ENCODE measurements around the gene ARHGEF2. TPM values are rescaled to one million over a fixed set of nuclear protein-coding genes. Genes with fewer than 3 reads are reported as not detected.

The ARHGEF2 gene
- total and polyA plus RNA-seq, 9 of the 15 experiments (the other 6 are each of a cell fraction or from before 2014, with no cell fraction given): 7.1 to 162 (median 62.2) TPM

DNA sequence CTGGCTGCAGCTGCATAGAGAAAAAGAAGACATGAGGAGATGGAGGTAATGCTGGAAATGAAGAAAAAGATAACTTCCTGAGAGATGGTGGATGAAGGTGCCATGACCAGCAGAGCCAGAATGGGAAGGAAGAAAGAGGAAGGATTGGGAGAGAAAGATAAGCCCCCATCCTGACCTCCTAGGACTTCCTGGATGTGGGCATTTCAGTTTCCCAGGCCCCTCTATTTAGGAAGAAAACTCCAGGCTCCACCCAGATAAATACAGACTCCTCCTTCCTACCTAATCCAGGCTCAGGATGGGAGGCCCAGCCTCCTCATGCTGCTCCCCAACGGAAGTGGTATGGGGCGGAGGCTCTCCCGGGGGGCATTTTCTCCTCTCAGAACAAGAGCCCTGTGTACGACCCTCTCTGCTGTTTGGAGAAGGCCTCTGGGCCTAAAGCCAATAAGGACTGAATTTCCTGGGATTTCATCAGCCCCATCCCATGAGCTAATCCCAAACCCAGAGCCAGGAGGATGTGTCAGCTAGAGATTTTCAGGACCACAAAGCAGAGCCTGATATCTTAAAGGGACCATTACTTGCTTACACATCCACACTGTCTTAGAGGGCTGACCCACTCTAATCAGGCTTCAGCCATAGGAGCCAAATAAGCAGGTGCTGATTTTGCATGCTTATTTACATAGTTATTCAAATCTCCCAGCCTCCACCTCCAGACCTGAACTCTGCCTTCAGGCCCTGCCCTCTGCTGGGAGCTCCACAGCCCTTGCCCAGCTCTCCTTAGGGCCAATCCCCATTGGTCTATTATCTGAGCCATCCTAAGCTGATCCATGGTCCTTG is 5.1 kb upstream of the ARHGEF2 start (continued):
- no peak for TF ChIP-seq KAT2B (IDR thresholded peaks at IDR 0.05; ENCODE audit: low read depth, low read length)
- TF ChIP-seq CHD4 (IDR thresholded peaks at IDR 0.05; ENCODE audit: insufficient read depth, insufficient replicate concordance, low read depth, low read length, poor library complexity, severe bottlenecking): no peak
- no peak for TF ChIP-seq MCM5 (IDR thresholded peaks at IDR 0.05; ENCODE audit: low read depth)
- no peak for TF ChIP-seq SLC30A9 (CRISPR knock-in tag; IDR thresholded peaks at IDR 0.05)
- no peak for TF ChIP-seq TEAD1 (CRISPR knock-in tag; IDR thresholded peaks at IDR 0.05)
- no peak for TF ChIP-seq SMARCA5 (IDR thresholded peaks at IDR 0.05)
- TF ChIP-seq, protein P1, sequence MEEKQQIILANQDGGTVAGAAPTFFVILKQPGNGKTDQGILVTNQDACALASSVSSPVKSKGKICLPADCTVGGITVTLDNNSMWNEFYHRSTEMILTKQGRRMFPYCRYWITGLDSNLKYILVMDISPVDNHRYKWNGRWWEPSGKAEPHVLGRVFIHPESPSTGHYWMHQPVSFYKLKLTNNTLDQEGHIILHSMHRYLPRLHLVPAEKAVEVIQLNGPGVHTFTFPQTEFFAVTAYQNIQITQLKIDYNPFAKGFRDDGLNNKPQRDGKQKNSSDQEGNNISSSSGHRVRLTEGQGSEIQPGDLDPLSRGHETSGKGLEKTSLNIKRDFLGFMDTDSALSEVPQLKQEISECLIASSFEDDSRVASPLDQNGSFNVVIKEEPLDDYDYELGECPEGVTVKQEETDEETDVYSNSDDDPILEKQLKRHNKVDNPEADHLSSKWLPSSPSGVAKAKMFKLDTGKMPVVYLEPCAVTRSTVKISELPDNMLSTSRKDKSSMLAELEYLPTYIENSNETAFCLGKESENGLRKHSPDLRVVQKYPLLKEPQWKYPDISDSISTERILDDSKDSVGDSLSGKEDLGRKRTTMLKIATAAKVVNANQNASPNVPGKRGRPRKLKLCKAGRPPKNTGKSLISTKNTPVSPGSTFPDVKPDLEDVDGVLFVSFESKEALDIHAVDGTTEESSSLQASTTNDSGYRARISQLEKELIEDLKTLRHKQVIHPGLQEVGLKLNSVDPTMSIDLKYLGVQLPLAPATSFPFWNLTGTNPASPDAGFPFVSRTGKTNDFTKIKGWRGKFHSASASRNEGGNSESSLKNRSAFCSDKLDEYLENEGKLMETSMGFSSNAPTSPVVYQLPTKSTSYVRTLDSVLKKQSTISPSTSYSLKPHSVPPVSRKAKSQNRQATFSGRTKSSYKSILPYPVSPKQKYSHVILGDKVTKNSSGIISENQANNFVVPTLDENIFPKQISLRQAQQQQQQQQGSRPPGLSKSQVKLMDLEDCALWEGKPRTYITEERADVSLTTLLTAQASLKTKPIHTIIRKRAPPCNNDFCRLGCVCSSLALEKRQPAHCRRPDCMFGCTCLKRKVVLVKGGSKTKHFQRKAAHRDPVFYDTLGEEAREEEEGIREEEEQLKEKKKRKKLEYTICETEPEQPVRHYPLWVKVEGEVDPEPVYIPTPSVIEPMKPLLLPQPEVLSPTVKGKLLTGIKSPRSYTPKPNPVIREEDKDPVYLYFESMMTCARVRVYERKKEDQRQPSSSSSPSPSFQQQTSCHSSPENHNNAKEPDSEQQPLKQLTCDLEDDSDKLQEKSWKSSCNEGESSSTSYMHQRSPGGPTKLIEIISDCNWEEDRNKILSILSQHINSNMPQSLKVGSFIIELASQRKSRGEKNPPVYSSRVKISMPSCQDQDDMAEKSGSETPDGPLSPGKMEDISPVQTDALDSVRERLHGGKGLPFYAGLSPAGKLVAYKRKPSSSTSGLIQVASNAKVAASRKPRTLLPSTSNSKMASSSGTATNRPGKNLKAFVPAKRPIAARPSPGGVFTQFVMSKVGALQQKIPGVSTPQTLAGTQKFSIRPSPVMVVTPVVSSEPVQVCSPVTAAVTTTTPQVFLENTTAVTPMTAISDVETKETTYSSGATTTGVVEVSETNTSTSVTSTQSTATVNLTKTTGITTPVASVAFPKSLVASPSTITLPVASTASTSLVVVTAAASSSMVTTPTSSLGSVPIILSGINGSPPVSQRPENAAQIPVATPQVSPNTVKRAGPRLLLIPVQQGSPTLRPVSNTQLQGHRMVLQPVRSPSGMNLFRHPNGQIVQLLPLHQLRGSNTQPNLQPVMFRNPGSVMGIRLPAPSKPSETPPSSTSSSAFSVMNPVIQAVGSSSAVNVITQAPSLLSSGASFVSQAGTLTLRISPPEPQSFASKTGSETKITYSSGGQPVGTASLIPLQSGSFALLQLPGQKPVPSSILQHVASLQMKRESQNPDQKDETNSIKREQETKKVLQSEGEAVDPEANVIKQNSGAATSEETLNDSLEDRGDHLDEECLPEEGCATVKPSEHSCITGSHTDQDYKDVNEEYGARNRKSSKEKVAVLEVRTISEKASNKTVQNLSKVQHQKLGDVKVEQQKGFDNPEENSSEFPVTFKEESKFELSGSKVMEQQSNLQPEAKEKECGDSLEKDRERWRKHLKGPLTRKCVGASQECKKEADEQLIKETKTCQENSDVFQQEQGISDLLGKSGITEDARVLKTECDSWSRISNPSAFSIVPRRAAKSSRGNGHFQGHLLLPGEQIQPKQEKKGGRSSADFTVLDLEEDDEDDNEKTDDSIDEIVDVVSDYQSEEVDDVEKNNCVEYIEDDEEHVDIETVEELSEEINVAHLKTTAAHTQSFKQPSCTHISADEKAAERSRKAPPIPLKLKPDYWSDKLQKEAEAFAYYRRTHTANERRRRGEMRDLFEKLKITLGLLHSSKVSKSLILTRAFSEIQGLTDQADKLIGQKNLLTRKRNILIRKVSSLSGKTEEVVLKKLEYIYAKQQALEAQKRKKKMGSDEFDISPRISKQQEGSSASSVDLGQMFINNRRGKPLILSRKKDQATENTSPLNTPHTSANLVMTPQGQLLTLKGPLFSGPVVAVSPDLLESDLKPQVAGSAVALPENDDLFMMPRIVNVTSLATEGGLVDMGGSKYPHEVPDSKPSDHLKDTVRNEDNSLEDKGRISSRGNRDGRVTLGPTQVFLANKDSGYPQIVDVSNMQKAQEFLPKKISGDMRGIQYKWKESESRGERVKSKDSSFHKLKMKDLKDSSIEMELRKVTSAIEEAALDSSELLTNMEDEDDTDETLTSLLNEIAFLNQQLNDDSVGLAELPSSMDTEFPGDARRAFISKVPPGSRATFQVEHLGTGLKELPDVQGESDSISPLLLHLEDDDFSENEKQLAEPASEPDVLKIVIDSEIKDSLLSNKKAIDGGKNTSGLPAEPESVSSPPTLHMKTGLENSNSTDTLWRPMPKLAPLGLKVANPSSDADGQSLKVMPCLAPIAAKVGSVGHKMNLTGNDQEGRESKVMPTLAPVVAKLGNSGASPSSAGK (IDR thresholded peaks at IDR 0.05): no peak
- TF ChIP-seq, protein P2, sequence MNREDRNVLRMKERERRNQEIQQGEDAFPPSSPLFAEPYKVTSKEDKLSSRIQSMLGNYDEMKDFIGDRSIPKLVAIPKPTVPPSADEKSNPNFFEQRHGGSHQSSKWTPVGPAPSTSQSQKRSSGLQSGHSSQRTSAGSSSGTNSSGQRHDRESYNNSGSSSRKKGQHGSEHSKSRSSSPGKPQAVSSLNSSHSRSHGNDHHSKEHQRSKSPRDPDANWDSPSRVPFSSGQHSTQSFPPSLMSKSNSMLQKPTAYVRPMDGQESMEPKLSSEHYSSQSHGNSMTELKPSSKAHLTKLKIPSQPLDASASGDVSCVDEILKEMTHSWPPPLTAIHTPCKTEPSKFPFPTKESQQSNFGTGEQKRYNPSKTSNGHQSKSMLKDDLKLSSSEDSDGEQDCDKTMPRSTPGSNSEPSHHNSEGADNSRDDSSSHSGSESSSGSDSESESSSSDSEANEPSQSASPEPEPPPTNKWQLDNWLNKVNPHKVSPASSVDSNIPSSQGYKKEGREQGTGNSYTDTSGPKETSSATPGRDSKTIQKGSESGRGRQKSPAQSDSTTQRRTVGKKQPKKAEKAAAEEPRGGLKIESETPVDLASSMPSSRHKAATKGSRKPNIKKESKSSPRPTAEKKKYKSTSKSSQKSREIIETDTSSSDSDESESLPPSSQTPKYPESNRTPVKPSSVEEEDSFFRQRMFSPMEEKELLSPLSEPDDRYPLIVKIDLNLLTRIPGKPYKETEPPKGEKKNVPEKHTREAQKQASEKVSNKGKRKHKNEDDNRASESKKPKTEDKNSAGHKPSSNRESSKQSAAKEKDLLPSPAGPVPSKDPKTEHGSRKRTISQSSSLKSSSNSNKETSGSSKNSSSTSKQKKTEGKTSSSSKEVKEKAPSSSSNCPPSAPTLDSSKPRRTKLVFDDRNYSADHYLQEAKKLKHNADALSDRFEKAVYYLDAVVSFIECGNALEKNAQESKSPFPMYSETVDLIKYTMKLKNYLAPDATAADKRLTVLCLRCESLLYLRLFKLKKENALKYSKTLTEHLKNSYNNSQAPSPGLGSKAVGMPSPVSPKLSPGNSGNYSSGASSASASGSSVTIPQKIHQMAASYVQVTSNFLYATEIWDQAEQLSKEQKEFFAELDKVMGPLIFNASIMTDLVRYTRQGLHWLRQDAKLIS (CRISPR knock-in tag; IDR thresholded peaks at IDR 0.05): 0 out of 2 replicates have a peak, but pooled peaks have one; percentile 50
- TF ChIP-seq KLF1 (tag; IDR thresholded peaks at IDR 0.05): no peak
- no peak for TF ChIP-seq HIVEP1 (CRISPR knock-in tag; IDR thresholded peaks at IDR 0.05)
- TF ChIP-seq MTA3 (IDR thresholded peaks at IDR 0.05; ENCODE audit: borderline replicate concordance): peak; percentile 67; the same call in 1 of the 2 replicates
- TF ChIP-seq PURB (CRISPR knock-in tag; IDR thresholded peaks at IDR 0.05; ENCODE audit: low read depth): no peak

All from K562 (cell line).